GM12878 (cell line): ENCODE results near the gene SERPINA6. TPM values are rescaled to one million over a fixed set of nuclear protein-coding genes. Genes with fewer than 3 reads are reported as not detected.

Experiments
- ATAC-seq: fragments of 200-7000 bp; cut with Tn5 transposase; 3 replicates; pipeline ENCODE4 v1.9.1; 2020; ENCODE audit warnings: mild to moderate bottlenecking, moderate library complexity
- BruUV-seq: library from RNA; stranded (reverse); fragments of 400-500 nt; replicated peaks from 2 replicates; lab custom pipeline; 2021; lab: Mats Ljungman, UMichigan
- CTCF ChIA-PET: fragments of 300-600 bp; sonication (Branson Sonifier 250); formaldehyde crosslinking; extraction: SDS; loops from one replicate; lab custom pipeline; 2021; ENCODE audit warnings: inconsistent platforms; lab: Yijun Ruan, JAX
- POLR2A ChIA-PET: fragments of 350-600 bp; formaldehyde crosslinking; extraction: SDS; loops from one replicate; lab custom pipeline; 2021; ENCODE audit warnings: inconsistent platforms; lab: Charles Lee
- RAD21 ChIA-PET: fragments of 300-600 bp; sonication (Branson Sonifier 250); formaldehyde crosslinking; loops from one replicate; lab custom pipeline; 2023; ENCODE audit warnings: antibody characterized with exemption; ENCODE audit not compliant: unreplicated experiment; lab: Charles Lee
- SMC1A ChIA-PET: fragments of 300-600 bp; sonication (Branson Sonifier 250); formaldehyde crosslinking; loops from one replicate; lab custom pipeline; 2023; ENCODE audit not compliant: unreplicated experiment, uncharacterized antibody; lab: Charles Lee
- DNase-seq: peaks from one replicate; pipeline ENCODE4 v3.0.0-alpha.2; 2011; ENCODE audit warnings: low read depth, low spot score
- FAIRE-seq: peaks from 3 replicates; lab custom pipeline; 2011; peaks lifted over from hg19 to GRCh38; lab: Jason Lieb, UNC
- H2AFZ ChIP-seq: 2 replicates; pipeline ENCODE4 v1.6.0; 2011; ENCODE audit warnings: low read depth, low read length, control low read depth; ENCODE audit not compliant: control insufficient read depth
- H3K27ac ChIP-seq: 2 replicates; pipeline ENCODE4 v1.5.1; 2011; ENCODE audit warnings: control low read depth; ENCODE audit not compliant: control insufficient read depth, insufficient read depth
- H3K27me3 ChIP-seq, 2 experiments: replicated peaks in 1 of 2; 2 replicates each; pipeline versions ENCODE4 v1.6.0 to v1.6.1; 2011; ENCODE audit warnings: low read length in 1 of 2; ENCODE audit not compliant: control insufficient read depth in 2 of 2, insufficient read depth in 2 of 2
- H3K36me3 ChIP-seq, 2 experiments: 2 replicates each; pipeline ENCODE4 v1.5.1; 2011; ENCODE audit warnings: low read length in 1 of 2; ENCODE audit not compliant: control insufficient read depth in 2 of 2, insufficient read depth in 2 of 2
- H3K4me1 ChIP-seq: 2 replicates; pipeline ENCODE4 v1.6.1; 2011; ENCODE audit warnings: mild to moderate bottlenecking, low read length, moderate library complexity, mixed read lengths; ENCODE audit not compliant: control insufficient read depth, insufficient read depth
- H3K4me2 ChIP-seq: 2 replicates; pipeline ENCODE4 v1.6.0; 2011; ENCODE audit warnings: control low read depth; ENCODE audit not compliant: control insufficient read depth, insufficient read depth
- H3K4me3 ChIP-seq: fragments of 200-600 bp; sonication (generic); 2 replicates; pipeline ENCODE4 v1.5.1; 2016
- H3K79me2 ChIP-seq: 2 replicates; pipeline ENCODE4 v1.6.0; 2011; ENCODE audit warnings: low read length; ENCODE audit not compliant: control insufficient read depth, insufficient read depth
- H3K9ac ChIP-seq: 2 replicates; pipeline ENCODE4 v1.8.0; 2011; ENCODE audit warnings: low read length, control low read depth, mixed read lengths; ENCODE audit not compliant: control insufficient read depth, insufficient read depth
- H3K9me3 ChIP-seq: replicated peaks from 3 replicates; pipeline ENCODE4 v1.5.1; 2011; ENCODE audit warnings: mild to moderate bottlenecking, low read length; ENCODE audit not compliant: control insufficient read depth, insufficient read depth
- H4K20me1 ChIP-seq: 2 replicates; pipeline ENCODE4 v1.6.0; 2011; ENCODE audit not compliant: control insufficient read depth, insufficient read depth
- HDGF ChIP-seq: fragments of 450-650 bp; IDR thresholded peaks from 2 replicates; pipeline ENCODE4 v1.6.1; 2016; ENCODE audit warnings: antibody characterized with exemption
- MXI1 ChIP-seq: fragments of 150-350 bp; IDR thresholded peaks from 2 replicates; pipeline ENCODE4 v1.6.1; 2011; ENCODE audit warnings: low read depth, mild to moderate bottlenecking, inconsistent platforms, low read length, improper control_type of control experiment
- PAX5 ChIP-seq: IDR thresholded peaks from 2 replicates; pipeline ENCODE4 v1.6.1; 2011; ENCODE audit warnings: low read depth, low read length, borderline replicate concordance
- RAD51 ChIP-seq: fragments of 450-650 bp; IDR thresholded peaks from 2 replicates; pipeline ENCODE4 v1.6.1; 2016; ENCODE audit warnings: moderate library complexity, mild to moderate bottlenecking, inconsistent platforms
- RCOR1 ChIP-seq: conservative IDR thresholded peaks from 2 replicates; pipeline ENCODE4 v1.6.1; 2012; ENCODE audit warnings: low read depth, low read length, improper control_type of control experiment
- RELB ChIP-seq: fragments of 450-650 bp; IDR thresholded peaks from 2 replicates; pipeline ENCODE4 v1.6.1; 2017; ENCODE audit warnings: low read depth, mild to moderate bottlenecking, moderate library complexity
- SKIL ChIP-seq: fragments of 450-650 bp; IDR thresholded peaks from 2 replicates; pipeline ENCODE4 v1.6.1; 2017; ENCODE audit warnings: mild to moderate bottlenecking, low read depth, inconsistent platforms; ENCODE audit not compliant: poor library complexity, severe bottlenecking
- ZBTB40 ChIP-seq: fragments of 450-650 bp; IDR thresholded peaks from 2 replicates; pipeline ENCODE4 v1.6.1; 2016; ENCODE audit warnings: mild to moderate bottlenecking, moderate library complexity, borderline replicate concordance
- WGBS: methylation state at CpG from one replicate; pipeline ENCODE4 v1.1.6; 2016; ENCODE audit warnings: low lambda C conversion rate; ENCODE audit not compliant: insufficient replicate concordance, insufficient coverage; ENCODE audit errors: missing lambda C conversion rate; 5-methylcytosine and 5-hydroxymethylcytosine counted together
- in situ Hi-C: fragments of 300-500 bp; cut with MboI; formaldehyde crosslinking; loops from 9 replicates; pipeline ENCODE4 v1.14.3; 2018; ENCODE audit warnings: mixed read lengths
- intact Hi-C: fragments of 100-400 bp; cut with micrococcal nuclease; formaldehyde crosslinking; loops from one replicate; pipeline ENCODE4 v1.14.2; 2022; ENCODE audit not compliant: unreplicated experiment
- polyA plus RNA-seq, 11 experiments: library from polyadenylated mRNA; depleted of rRNA in 4 of 11; unstranded in 6 of 11; stranded (reverse) in 5 of 11; fragments of >200 nt; fragmentation: Nextera tagmentation in 4 of 11; fragmentation: Illumina TruSeq in 1 of 11; extraction: Ambion mirVana in 4 of 11; extraction: Trizol in 1 of 11; gene quantifications; 1 replicate in 1 of 11; 2 replicates in 10 of 11; pipeline versions ENCODE4 v1.2.1 to v1.2.3, GENCODE V29; 2011 to 2016; ENCODE audit warnings: inconsistent platforms in 2 of 11, missing spikeins in 2 of 11, low read depth in 1 of 11
- total RNA-seq, 4 experiments: library from RNA; depleted of rRNA in 3 of 4; stranded (reverse); fragments of >200 nt in 3 of 4; fragmentation: Illumina TruSeq in 1 of 4; extraction: Trizol in 1 of 4; gene quantifications; 2 replicates each; pipeline versions ENCODE4 v1.2.1 to v1.2.3, GENCODE V29; 2013 to 2021
- TF ChIP-seq, protein P1 (sequence below), 3 experiments: IDR thresholded peaks in 2 of 3; conservative IDR thresholded peaks in 1 of 3; 2 replicates each; pipeline ENCODE4 v1.5.1; 2011; ENCODE audit warnings: low read depth in 3 of 3, low read length in 3 of 3, mild to moderate bottlenecking in 3 of 3, control low read depth in 2 of 3, moderate library complexity in 2 of 3, inconsistent platforms in 1 of 3, mixed read lengths in 1 of 3; ENCODE audit not compliant: control insufficient read depth in 2 of 3, insufficient read depth in 1 of 3; ENCODE audit errors: extremely low read depth in 1 of 3

The SERPINA6 gene
- total and polyA plus RNA-seq, 10 of the 15 experiments (the other 5 are each of a cell fraction or from before 2014, with no cell fraction given): 0.11 to 0.27 (median 0.23) TPM; not detected in 7

DNA sequence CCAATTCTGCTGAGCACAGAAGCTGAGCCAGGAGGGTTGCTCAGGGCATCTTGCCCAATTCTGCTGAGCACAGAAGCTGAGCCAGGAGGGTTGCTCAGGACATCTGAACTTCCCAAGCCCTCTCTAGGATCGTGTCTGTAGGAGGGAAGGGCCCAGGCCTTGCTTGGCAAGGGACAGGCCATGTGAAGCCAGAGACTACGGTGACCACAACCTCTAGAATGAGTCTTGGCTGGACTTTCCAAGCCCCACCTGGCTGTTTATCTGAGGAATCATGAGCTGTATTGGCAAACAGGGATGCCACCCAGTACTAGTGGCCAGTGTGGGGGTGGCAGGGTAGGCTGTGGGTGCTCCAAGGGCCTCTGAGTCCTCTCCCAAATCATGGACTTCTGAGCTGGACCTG, 7.7 kb upstream of the SERPINA6 start:
- DNase-seq: no peak
- Histone ChIP-seq H3K27me3 (no peaks in the 10 kb centered on the region), H3K9ac (no peak overlapping the region), H3K4me3 (no peak overlapping the region), H3K4me2 (no peak overlapping the region), H3K36me3 (no peaks in the 10 kb centered on the region), H3K79me2 (no peaks in the 10 kb centered on the region), H2AFZ (no peak overlapping the region), H3K4me1 (no peaks in the 10 kb centered on the region), H3K27ac (no peak overlapping the region), H4K20me1 (no peaks in the 10 kb centered on the region), H3K9me3 (no peaks in the 10 kb centered on the region)
- SMC1A ChIA-PET: no interaction called here
- ATAC-seq: no peak
- in situ Hi-C loops: no loop called here
- no TSS peak for BruUV-seq
- POLR2A ChIA-PET: no interaction called here
- FAIRE-seq: no peak
- RAD21 ChIA-PET: no interaction called here
- WGBS: 11% methylated on average over 2 of the region's 2 CpGs
- CTCF ChIA-PET: no interaction called here
- intact Hi-C loops: no loop called here
- TF ChIP-seq ZBTB40 (no peak), RCOR1 (no peak), RAD51 (no peak), MXI1 (no peak), HDGF (no peak), PAX5 (no peak), RELB (no peak), SKIL (no peak)
- TF ChIP-seq, protein P1, sequence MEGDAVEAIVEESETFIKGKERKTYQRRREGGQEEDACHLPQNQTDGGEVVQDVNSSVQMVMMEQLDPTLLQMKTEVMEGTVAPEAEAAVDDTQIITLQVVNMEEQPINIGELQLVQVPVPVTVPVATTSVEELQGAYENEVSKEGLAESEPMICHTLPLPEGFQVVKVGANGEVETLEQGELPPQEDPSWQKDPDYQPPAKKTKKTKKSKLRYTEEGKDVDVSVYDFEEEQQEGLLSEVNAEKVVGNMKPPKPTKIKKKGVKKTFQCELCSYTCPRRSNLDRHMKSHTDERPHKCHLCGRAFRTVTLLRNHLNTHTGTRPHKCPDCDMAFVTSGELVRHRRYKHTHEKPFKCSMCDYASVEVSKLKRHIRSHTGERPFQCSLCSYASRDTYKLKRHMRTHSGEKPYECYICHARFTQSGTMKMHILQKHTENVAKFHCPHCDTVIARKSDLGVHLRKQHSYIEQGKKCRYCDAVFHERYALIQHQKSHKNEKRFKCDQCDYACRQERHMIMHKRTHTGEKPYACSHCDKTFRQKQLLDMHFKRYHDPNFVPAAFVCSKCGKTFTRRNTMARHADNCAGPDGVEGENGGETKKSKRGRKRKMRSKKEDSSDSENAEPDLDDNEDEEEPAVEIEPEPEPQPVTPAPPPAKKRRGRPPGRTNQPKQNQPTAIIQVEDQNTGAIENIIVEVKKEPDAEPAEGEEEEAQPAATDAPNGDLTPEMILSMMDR (IDR thresholded peaks at IDR 0.05 in 2 of 3, conservative IDR thresholded peaks at IDR 0.05 in 1 of 3; ENCODE audit: control insufficient read depth in 2 of 3, extremely low read depth in 1 of 3, insufficient read depth in 1 of 3, low read depth in 3 of 3, low read length in 3 of 3): no peak
